A673 (cell line): ENCODE measurements around the gene KIF5C.

Source experiments
- EZH2 ChIP-seq: fragments of 200-600 bp; sonication (generic); IDR thresholded peaks from 2 replicates; pipeline ENCODE4 v1.6.1; 2017; ENCODE audit warnings: borderline replicate concordance, low read depth, mild to moderate bottlenecking, mixed read lengths, antibody characterized with exemption, low read length; ENCODE audit not compliant: poor library complexity, severe bottlenecking
- TF ChIP-seq, protein P1 (sequence below): fragments of 300-800, 200-600 bp; sonication (generic); conservative IDR thresholded peaks from 2 replicates; pipeline ENCODE4 v1.5.1; 2017; ENCODE audit warnings: low read depth, mild to moderate bottlenecking, antibody characterized with exemption, low read length, moderate library complexity, mixed read lengths

DNA sequence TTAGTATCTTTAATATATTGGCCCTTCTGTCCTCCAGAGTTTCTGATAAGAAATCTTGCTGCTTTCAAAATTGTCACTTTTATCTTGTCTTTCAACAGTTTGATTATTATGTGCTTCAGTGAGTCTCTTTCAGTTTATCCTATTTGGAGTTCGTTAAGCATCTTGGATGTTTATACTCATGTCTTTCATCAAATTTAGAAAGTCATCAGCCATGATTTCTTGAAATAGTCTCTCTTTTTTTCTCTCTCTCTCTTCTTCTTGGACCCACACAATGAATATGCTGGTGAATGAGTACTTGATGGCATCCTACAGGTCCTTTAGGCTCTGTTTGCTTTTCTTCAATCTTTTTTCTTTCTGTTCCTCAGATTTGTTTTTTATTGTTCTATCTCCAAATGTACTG, 26.9 kb upstream of the KIF5C start:
- TF ChIP-seq, protein P1, sequence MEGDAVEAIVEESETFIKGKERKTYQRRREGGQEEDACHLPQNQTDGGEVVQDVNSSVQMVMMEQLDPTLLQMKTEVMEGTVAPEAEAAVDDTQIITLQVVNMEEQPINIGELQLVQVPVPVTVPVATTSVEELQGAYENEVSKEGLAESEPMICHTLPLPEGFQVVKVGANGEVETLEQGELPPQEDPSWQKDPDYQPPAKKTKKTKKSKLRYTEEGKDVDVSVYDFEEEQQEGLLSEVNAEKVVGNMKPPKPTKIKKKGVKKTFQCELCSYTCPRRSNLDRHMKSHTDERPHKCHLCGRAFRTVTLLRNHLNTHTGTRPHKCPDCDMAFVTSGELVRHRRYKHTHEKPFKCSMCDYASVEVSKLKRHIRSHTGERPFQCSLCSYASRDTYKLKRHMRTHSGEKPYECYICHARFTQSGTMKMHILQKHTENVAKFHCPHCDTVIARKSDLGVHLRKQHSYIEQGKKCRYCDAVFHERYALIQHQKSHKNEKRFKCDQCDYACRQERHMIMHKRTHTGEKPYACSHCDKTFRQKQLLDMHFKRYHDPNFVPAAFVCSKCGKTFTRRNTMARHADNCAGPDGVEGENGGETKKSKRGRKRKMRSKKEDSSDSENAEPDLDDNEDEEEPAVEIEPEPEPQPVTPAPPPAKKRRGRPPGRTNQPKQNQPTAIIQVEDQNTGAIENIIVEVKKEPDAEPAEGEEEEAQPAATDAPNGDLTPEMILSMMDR: no peak
- TF ChIP-seq EZH2: no peak
